Stimulated activated CD8-positive, alpha-beta memory T cell treated with anti-CD3 and anti-CD28 coated beads, Interleukin-4, amount 100 ng/mL, for 24 hours (primary cell): Measurements from ENCODE around the gene RANBP3.
A peak's percentile ranks its signal among the peaks of the same experiment; 100 is the strongest.
"Not testable (repeated sequence)": the region's sequence is repeated elsewhere in the genome, so short reads cannot be mapped to it uniquely, and the experiment has no call there.

ENCODE experiments used
- DNase-seq: peaks from one replicate; pipeline ENCODE4 v3.0.0-alpha.2; 2020; ENCODE audit warnings: low read depth

RANBP3 gene

DNA sequence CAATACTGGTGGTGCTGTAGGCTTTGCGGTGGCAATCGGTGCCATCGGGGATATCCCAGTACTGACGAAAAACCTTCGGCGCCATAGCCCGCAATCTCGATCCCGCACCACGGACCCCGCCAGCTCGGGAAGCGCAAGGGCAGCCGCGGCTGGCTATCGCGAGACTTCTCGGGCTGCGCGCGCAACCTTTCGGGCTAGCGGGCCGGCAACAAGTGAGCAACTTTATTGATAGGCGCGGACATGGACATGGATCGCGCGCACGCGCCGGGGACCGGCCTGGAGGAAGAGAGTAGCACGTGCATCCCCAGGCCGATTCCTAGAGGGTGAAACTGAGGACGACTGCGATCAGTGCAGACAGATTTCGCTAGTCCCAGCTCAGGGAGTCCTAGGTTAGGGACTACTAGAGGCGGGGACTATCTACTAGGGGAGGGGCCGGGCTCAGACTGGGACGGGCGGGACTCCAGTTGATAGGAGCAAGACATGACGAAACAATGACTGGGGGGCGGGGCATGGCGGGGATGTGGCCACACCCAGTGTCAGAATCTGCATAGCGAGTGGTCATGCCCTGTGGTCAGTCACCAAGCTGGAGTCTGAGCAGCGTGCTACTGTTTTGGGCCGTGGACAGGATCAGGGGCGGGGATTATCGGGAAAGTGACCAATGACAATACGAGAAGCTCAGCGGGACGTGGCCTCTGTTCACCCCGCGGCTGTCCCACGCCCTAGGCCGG, 74.2 kb downstream of the RANBP3 start, which contains the start of gene NDUFA11:
Gene NDUFA11 (minus strand): TSS at position 167 of the 728 bp plus-strand sequence. CDS start 82 bp downstream, at position 85.
- DNase-seq: peak; percentile 94

DNA sequence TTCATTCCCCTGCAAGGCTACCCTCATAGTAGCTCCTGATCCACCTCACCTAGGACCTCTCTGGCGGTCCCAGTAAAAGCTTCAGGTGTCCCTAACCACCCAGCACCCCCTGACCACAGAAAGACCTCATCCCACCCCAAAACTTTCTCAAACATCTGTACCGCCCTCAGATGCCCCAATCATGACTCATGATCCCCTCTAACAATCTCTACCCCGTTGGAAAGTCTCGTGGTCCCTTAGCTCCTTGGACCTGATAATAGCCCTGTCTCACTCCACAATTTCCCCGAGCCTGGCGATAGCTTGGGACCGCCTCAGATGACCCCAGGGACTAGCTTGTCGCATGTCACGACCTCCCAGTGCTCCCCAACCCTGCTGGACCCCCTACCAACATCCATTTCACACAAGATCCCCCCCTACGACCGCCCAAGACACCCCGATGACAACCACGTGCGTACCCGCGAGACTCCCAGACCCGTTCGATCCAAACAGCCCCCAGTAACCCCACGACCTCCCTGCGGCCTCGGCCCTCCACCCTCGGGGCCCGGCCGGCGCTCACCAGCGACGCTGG, 74.8 kb downstream of the RANBP3 start:
- DNase-seq: no peak

DNA sequence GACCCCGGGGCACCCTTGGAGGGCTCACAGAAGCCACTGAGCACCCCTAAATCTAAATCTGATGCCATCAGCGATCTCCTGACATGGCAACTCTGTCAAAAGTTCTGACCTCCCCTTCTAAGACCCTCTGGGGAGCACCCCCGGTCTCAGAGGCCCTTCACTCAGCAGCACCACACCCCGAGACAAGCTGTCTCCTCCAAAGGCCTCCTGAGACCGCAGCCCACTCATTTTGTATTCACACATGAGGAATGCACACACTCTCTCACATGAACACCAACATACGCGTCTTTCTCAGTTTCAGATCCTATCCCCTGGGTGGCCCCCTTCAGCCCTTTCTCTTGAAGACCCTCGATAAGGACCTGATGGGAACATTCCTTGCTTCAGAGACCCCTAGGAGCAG, 77.0 kb downstream of the RANBP3 start:
- DNase-seq: no peak

DNA sequence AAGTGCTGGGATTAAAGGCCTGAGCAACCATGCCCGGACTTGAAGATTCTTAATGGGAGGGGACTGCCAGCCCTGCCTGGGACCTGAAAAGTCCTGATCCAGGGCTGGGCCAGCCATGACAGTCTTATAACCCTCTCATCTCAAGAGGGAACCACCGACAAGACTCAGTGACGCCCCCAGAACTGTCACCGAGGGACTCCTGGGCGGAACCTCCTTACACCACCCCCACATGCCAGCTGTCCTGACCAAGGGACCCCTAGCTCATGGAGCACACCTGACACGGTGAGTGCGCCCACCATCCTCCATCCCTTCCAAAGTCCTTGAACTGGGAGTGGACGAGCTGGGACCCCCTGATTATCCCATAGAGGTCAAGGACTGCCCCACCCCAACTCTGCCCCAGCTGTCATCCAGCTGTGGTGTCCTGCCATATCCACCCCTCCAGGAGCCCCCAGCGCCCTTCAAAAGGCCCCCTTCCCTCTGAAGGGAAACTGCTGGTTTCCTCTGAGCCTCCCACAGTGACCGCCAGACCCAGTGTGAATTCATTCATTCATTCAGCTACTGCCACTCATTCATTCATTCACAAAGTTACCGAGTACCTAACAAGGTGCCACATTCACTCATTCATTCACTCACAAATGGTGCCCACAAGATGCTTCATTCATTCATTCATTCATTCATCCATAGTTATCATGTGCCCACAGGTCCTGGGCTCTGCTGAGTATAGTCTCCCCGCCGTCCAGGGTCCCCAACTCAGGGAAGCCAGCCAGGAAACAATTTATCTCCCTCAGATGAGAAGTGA, 78.0 kb downstream of the RANBP3 start:
- no peak for DNase-seq

DNA sequence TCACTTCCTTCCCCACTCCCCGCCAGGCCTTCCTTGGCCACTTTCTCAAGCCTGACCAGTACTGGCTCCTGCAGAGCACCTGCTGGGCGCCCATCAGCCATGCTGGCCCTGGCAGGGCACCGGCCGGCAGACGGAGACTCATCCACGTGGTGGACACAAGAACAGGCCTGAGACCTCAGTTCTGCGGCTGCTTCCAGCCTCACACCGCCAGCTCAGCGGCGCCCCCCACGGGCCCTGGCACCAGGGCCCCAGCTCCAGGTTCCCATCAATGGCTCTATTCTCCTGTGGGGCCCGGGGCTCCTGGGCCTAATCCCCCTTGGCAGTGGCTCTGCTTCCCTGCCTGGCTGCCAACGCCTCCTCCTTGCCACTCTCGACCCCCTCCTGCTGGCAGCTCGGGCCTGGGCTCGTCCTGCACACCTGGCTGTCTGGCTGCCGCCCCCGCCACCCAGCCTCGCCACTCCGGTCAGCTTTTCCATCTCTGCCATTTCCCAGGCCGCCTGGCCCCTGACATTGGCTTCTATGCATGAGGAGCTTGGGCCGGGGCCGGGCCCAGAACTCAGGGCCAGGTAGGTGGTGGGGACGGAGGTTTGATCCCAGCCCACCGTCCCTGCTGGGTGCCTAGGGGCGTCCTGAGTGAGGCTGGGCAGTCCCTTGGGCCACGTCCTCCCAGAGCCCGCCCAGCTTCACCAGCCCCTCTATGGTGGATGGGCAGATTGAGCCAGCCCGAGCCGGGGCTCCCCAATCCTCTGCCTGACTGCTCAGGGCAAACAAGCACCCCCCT, 80.6 kb downstream of the RANBP3 start:
- no peak for DNase-seq

DNA sequence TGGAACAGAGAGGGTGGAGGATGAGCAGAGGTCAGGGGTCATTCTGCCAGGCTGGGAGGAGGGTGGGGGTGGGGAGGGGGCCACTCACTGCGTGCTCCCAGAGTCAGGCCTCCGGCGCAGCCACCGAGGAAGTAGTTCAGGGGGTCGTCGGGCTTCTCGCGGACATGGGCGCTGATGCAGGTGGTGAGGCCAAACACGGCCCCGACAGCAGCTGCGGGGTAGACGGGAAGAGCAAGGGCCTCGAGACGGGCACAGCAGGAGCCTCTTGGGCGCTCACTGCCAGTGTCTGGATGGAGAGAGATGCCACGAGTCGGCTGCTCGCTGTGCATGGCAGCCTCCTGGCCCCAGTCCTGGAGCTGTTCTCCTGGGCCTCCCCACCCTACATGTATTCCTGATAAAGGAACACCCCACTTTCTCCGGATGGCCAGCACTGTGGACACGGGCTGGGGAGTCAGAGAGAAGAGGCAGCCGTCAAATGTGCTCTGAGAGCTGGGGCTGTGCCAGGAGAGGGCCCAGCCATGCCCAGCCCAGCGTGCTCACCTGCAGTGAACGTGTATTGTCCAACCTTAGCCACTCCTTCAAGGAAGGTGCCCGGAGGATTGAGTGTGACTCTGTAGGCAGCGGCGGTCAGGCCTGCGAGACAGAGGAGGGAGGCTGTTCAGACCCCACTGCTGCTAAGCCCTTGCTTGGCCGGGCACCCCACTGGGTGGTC, 81.4 kb downstream of the RANBP3 start:
- no peak for DNase-seq

DNA sequence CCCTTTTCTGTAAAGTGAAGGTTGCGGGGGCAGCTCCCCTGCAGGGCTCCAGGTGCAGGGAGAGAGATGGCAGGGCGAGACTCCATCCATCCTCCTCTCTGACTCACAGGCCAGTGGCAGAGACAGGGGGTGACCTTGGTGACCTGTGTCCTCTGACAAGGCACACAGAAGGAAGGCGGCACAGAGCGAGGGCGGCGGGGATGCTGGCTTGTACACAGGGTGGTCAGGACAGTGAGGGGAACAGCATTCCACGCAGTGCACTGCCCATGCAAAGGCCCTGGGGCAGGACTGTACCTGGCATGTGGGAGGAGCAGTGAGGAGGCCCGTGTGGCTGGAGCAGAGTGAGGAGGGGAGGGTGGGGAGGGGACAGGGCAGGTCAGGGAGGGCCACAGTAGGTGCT, 82.0 kb downstream of the RANBP3 start:
- no peak for DNase-seq

DNA sequence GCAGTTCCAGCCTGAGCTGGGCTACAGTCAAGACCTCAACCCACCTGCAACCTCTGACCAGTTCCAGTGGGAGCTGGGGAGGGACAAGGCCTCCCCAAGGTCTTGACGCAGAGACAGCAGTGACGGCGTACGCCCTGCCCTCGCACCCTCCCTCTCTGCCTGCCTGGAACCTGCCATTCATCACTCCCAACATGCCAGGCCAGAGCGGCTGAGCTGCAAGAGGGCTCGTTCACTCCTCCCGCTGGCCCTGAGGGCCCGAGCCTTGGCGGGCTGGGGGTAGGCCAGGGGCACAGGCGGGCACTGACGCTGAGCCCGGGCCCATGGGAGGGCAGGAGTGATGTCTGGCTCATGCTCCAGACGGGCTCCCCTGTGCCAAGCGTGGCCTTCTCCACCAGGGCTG, 82.5 kb downstream of the RANBP3 start:
- DNase-seq: no peak

DNA sequence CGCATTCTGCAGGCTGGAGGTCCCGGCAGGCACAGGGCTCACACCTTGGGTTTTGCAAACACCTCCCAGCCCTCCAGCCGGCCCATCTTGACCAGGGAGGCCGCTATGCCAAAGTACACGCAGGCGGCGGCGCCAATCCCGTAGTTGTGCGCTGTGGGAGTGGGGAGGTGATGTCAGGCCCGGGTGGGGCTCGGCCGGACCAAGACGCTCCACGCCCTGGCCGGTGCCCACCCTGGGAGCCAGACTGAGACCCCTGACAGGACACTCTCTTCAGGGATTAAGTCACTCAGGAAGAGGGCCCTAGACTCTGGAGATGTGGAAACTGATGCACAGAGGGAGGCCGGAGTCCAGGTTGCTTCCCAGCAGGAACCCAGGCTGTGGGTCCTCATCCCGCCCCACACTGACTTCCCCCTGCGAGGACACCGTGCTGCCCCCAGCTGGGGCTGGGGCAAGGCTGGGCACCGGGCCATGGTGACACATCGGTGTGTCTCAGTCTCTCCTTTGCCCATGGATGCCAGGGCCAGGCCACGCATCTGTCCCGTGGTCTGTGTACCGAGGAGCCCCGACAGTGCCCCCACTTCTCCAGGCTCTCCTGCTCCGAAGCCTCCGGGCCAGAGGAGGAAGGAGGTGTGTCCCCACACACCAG, 83.1 kb downstream of the RANBP3 start:
- no peak for DNase-seq

DNA sequence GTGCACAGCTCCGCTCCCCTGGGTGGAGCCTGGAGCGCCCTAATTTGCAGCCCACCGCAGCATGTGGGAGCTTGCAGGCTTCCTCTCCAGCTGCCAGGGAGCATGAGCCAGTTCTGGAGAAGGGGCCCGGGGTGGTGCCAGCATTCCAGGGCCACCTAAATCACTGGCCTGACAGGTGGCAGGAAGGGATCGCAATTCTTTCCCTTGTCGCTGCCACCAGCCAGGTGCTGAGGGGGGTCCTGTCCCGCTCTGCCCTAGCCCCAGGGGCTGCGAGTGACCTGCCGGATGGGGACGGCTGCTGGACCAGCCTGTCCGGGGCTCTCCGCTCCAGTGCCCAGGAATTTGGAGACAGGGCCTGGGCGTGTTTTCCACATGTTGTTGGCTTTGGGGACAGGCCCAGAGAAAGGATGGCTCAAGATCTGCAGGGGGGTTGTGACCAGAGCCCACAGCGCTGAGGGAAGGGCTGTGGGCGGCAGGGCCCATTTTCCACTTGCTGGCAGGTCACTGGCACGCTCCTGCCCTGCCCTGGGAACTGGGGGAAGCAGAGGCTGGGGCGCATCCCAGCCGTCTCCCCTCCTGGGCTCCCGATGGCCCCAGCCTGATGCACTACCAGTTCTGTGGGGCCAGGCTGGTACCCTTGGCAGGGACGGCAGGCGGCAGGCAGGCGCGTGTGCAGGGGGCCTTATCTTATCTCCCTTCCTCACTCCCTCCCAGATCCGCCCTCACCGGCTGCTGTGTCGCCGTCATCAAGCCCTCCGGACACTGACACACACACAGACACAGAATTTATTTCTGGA, 83.8 kb downstream of the RANBP3 start:
- DNase-seq: no peak

DNA sequence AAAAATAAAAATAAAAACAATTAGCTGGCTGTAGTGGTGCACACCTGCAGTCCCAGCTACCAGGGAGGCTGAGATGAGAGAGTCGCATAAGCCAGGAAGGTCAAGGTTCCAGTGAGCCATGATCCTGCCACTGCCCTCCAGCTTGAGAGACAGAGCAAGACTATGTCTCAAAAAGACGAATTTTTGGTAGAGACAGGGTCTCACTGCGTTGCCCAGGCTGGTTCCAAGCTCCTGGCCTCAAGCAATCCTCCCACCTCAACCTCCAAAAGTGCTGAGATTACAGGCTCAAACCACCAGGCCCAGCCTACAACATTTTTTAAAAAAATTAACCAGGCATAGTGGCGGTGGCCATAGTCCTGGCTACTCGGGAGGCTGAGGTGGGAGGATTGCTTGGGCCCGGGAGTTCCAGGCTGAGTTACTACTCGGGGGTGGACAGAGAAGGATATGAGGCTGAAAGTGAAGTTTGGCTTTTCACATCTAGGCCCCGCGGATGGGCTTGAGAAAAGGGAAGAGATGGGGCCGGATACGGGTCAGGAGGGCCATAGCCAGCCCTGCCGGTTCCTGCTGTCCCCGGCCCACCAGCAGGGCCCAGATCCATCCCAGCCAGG, 84.5 kb downstream of the RANBP3 start:
- no peak for DNase-seq

DNA sequence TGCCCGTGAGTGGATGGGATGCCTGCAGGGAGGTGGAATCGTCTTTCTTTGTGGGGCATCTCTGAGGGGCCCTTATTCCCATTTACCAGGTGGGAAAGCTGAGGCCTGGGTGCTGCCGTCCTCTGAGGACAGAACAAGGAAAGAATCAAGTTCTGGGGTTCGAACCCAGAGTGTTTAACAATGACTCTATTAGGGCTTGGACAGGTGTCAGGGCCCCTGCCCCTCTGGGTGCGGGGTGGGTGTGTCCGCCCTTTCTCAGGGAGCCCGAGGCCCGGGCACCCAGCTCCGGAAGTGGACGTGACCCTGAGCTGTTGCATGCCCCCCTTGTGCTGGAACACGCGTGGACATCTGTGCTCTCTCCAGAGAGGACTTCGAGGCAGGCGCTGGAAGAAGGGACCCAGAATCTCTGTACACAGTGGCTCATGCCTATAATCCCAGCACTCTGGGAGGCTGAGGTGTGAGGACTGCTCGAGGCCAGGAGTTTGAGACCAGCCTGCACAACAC, 85.1 kb downstream of the RANBP3 start:
- no peak for DNase-seq

DNA sequence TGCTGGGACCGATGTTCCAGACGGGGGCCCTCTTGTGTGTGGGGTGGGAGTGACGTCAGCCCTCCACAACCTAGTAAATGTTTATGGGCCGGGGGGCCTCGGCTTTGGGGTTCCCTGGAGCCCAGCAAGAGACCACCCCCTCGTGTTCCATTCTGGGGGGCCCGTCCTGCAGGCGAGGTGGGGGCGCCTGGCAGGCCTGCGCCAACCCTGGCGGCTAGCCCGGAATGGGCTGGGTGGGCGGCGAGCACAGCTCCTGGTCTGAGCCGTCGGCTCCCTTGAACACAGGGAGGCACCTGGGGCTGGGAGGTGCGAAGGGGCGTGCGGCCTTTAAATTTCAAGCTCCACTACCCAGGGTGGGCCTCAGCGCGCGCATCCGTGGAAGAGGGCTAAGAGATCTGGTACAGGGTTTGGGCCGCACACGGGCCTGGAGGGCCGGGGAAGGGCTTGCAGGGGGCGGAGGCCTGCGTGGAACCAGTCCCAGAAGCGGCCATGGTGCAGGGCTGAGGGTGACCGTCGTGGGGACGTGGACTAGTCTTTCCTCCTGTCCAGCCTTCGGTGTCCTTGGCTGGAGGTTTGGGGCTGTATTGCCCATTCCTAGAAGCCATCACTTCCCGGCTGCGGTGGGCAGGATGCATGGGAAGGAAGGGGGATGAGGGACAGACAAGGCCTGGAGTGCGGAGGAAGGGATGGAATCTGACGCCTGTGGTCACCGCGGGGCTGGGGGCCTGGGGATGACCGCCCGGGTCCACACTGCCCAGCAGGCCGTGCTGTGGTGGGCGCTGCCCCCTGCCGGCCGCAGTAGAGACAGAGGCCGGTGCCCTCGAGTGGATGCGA, 85.8 kb downstream of the RANBP3 start:
- DNase-seq: no peak

DNA sequence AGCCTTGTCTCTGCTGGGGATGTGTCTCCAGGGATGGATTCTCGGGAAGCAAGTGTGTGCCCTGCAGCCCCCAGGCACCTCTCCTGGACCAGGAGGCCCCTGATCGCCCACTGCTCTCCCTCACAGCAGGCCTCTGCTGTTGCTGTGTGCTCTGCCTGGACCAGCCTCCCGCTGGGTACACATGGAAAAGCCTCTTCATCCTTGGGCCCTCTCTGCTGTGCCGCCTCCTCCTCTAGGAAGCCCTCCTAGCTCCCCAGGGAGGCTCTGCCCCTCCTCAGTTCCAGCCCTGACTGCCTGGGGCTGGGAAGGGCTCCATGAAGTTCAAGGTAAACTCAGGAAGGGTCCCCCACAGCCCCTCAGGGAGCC, 86.4 kb downstream of the RANBP3 start:
- no peak for DNase-seq

DNA sequence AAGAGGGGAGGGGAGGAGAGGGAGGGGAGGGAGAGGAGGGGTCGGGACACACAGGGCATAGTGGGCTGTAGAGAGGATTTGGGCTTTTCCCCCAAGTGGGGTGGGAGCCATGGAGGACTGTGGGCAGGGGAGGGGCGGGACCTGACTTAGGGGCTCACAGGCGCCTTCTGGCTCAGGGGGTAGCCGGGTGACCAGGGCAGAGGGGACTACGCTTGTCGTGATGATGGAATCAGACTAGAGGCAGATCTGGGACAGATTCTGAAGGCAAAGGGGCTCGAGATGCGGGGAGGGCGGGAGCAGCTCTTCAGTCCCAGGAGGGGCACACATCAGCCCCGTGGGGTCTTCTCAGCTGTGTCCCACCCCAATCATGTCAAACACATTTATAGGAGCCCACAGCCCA, 87.8 kb downstream of the RANBP3 start:
- DNase-seq: no peak

DNA sequence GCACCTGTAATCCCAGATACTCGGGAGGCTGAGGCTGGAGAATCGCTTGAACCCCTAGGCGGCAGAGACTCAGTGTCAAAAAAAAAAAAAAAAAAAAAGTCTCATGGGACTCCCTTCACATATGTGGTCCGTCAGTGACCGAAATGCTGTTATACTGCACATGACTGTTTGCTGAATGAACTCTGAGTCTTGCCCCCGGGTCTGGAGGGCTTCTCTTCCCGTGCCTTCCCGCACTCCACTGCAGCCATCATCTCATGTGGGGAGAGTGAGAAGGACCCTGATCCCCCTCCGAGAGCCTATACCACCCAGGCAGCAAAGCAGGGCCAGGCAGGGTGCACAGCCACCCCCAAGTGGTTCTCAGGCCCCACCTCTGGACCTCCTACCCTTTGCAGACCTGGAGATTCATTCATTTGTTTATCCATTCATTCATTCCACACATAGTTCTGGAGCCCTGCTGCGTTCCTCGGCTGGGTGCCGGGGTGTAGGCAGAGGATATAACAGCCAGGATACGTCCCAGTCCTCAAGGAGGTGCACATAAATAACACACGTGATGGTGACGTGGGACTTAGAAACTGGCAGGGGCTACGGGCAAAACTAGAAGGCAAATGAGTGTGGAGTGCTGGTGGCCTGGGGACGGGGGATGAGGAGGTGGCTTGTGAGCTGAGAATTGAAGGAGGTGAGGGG, 88.5 kb downstream of the RANBP3 start:
- DNase-seq: no peak

DNA sequence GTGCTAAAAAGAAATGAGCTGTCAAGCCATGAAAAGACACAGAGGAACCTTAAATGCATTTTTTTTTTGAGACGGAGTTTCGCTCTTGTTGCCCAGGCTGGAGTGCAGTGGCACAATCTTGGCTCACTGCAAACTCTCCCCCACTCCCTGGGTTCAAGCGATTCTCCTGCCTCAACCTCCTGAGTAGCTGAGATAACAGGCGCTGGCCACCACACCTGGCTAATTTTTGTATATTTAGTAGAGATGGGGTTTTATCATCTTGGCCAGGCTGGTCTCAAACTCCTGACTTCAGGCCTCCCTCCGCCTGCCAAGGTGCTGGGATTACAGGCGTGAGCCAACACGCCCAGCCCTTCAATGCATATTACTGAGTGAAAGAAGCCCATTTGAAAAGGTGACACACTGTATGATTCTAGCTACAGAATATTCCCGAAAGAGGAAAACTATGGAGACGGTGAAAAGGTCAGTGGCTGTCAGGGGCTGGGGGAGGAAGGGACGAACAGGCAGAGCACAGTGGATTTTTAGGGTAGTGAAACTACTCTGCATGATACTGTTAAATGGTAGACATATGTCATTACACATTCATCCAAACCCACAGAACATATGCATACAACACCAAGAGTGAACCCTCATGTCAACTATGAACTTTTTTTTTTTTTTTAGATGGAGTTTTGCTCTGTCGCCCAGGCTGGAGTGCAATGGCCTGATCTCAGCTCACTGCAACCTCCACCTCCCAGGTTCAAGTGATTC, 93.7 kb downstream of the RANBP3 start:
- DNase-seq: not testable (repeated sequence)
